GM21737 (cell line): ENCODE measurements around the gene ZDHHC4.

ENCODE experiments used
- ATAC-seq: cut with Tn5 transposase; IDR thresholded peaks from one replicate; pipeline ENCODE4 v1.9.1; 2021; ENCODE audit warnings: mild to moderate bottlenecking, moderate library complexity; ENCODE audit not compliant: unreplicated experiment

Gene ZDHHC4

DNA sequence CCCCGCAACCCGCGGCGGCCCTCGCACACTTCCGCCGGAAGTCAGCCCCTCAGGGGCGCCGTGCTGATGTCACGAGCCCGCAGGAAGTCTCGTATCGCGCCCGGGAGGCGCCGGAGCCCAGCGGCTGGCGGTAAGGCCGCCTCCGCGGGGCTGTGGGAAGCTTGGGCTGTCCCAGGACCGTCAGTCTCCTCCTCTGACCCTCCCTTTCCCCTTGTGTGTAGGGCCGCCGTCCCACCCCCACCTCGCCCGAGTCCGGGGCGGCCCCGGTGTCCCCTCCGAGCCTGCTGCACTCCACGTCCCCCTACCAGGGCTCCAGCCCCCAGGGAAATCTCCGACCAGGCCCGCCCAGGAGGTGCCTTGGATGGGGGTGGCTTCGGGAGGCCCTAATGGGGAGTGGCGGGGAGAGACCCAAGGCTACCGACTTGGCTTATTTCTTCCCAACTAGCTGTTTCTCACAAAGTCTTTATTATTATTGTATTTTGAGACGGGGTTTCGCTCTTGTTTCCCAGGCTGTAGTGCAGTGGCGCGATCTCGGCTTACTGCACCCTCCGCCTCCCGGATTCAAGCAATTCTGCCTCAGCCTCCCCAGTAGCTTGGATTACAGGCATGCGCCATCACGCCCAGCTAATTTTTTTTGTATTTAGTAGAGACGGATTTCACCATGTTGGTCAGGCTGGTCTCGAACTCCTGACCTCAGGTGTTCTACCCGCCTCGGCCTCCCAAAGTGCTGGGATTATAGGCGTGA lies at the start of gene ZDHHC4:
Gene ZDHHC4, plus strand, starts transcription at position 86 of the 745 bp plus-strand sequence. CDS start 3,108 bp downstream, outside the sequence.
- ATAC-seq, result peak; percentile 97

DNA sequence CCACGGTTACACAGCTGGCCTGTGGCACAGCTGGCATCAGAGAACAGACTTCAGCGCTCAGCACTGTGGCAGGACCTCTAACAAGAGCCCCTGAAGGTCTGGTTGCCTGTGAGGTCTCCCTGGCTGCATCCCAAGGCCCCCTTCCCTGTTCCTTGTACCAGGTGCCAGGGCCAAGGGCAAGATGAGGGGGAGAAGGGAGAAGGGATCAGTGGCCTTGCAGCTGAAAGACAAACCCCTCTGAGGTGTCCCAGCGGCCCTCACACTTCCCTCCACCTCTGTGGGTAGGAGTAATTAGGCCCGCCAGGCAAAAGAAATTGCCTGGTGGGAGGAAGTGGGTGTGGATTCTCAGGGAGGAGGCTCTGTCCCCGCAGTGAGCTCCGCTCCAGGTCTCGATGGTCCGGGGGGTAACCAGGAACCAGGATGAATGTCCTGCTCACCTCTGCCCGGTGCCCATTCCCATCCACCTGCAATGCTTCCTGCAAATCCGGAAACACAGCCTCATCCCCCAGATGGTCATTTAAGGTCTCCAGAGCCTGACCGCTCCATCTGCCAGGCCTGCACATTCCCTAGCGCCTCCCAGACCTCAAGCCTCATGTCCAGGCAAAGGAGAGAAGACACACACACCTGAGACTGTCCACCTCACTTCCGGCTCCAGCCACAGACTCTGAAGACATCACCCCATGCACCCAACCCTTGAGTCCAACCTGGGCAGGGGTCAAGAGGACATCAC lies 48.7 kb upstream of the ZDHHC4 start:
- no peak for ATAC-seq

DNA sequence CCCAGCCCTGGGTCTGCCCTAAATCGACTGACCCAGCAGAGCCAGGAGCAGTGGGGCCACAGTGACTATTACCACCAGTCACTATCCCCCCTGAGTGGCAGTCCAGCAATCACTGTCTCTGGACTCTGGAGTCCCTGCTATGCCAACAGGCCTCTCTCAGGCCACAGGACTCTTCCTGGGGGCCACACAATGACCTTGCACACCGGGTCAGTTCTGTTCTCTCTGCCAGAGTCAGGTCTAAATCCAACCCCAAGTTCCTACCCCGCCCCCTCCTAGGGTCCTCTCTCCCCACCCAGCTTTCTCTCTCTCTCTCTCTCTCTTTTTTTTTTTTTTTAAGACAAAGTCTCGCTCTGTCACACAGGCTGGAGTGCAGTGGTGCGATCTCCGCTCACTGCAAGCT lies 47.6 kb upstream of the ZDHHC4 start:
- no peak for ATAC-seq

DNA sequence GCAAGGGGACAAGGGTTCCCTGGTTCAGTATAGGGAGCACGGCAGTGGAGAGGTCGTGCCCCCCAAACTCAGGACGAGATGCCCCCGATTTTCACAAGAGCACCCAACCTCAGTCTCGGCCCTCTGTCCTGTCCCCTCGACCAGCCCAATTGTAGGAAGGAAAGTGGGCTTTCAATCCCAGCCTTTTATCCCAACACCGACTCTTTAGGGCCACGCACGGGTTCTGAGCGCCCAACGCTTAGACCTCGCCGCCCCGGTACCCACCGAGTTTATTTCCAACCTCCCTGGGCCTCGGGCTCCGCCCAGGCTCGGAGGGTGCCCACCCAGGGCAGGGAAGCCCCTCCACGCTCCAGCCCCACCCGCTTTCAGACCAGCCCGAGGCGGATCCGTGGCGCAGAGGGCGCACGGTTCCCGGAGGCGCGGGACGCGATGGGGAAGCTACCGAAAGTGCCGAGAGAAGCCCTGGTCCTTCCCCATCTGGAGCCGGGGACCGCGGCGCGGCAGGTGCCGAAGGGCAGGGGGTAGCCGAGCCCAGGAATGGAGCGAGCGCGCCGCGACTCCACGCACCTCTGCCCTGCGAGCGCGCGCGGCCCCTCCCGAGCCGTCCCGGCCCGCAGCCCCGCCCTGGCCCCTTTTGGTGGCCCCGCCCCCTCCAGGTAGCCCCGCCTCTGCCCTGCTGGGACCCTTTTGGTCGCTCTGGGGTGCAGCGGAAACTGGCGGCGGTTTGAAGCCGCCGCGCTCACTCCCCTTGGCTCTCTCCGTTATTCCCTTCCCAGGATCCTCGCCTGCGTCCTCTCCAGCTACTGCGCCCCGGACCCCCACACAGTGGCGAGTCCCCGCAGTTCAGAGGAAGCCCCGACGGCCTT lies 46.4 kb upstream of the ZDHHC4 start:
- peak; percentile 62 for ATAC-seq

DNA sequence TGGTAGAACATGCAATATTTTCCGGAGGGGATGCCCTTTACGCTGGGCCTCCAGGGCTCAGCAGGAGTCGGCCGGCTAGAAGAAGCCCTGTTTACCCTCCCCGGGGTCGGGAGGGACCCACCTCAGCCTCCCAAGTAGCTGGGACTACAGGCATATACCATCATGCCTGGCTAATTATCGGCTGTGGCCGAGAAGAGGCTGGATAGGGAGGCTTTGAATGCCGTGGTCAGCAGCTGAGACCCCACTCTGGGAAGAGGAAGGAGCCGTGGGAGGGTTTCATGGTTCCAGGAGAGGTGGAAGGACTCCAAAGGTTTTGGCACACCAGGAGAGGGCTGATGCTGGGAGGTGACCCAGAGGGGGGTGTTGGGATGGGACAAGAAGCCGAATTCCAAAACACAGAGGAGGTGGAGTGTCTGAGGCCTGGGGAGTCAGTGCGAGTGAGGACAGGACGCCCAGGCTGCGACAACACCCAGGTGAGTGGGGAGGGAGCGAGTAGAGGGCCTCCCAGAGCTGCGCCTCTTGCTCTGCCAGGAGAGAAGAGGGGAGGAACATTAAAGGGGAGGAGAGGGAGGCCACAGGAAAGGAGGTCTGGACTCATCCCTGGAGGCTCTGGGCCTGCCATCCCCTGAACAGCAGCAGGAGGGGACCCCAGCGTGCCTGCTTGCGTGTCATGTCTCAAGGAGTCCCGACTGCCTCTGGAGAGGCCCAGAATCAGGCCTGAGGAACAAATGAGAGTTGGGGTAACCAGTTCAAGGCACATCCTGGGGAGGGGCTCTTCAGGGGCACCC lies 45.6 kb upstream of the ZDHHC4 start:
- ATAC-seq, result no peak

DNA sequence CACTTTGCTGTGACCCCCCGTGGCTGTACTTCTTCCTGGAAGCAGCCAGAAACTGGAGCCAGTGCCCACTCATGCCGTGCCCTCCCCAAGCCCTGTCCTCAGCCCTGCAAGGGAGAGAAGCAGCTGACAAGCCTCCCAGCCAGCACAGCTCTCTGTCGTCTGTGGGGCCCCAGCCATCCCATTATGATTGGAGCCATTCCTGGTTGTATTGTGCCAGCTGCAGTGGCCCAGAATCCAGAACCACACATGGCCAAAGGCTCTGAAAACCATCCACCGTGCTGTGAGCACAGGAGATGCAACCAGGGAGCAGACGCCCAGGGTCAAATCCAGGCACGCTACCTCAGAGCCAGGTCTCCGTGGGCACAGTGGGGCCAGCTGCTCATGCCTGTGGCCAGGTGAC lies 44.7 kb upstream of the ZDHHC4 start:
- no peak for ATAC-seq

DNA sequence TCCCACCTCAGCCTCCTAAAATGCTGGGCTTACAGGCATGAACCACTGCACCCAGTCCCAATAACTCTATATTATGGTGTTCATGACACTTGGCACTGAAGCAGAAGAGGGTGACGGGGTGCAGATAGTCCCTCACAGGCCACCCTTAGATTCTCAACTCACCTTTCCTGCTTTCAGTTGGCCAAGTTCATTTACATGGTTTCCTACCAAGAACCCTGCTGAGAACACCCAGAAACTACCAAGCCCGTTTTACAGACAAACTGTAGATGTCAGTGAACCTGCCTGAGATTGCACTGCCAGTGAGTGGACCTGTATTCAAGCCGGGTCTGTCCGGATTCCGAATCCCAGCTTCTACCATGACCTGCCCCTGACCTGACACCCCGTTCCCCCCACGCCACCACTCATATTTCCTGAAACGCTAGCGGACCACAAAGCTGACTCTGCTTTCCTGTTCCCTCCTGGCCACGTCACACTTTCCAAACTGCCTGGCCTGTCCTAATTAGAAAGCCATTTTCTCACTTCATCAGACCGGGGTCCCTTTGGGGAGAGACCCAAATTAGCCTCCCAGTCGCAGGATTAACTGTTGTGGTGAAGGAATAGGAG lies 43.3 kb upstream of the ZDHHC4 start:
- ATAC-seq, result no peak

DNA sequence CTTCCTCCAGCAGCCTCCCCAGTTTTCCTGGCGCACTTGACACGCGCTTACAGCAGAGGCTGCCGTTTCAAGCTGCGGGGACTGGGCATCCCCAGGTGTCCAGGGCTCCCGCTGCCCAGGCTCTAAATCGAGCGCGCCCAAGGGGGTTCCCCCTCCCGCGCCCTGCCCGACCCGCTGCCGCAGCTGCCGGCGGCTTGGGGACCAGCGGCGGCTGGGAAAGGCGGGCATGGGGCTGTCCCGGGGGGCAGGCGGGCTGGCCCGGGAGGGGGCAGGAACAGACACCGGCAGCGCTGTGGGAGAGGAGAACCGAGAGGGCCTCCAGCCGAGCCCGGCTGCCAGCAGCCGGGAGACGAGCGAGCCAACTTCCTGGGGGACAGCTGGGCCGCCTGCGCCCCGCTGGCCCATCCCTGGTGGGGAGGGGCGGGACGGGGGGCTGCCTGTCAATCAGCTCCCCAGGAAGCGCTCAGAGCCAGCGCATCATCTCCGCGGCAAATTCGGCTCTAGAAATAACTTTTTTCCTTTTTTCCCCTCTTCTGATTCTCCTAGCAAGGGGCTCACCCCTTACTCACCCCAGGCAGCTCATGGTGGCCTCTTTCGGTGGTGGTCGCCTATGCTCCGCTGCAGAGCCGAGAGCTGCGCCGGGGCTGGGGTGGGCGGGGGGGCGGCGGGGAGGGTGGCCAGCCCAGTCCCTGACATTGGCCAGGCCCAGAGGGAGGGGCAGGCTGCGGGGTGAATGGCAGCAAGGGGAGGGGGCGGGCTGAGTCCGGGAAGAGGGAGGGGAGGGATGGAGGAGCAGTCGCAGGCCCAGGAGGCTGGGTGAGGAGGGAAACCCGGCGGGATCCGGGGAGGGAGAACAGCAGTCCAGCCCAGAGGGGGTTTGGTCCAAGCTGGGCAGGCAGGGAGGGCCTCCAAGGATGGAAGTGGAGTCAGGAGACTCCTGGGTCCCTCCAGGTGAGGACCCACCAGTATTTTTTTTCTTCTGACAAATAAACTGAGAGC lies 40.7 kb upstream of the ZDHHC4 start:
- ATAC-seq, result no peak

DNA sequence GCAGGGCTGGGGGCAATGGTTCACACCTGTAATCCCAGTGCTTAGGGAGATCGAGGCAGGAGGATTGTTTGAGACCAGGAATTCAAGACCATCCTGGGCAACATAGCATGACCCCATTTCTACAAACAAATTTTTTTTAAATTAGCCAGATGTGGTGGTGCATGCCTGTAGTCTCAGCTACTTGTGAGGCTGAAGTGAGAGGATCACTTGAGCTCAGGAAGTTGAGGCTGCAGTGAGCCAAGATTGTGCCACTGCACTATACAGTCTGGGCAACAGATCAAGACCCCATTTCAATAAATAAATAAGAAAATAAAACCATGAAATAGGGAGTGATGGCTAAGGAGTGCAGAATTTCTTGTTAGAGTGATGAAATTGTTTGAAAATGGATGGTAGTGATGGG lies 34.9 kb upstream of the ZDHHC4 start:
- ATAC-seq, result no peak

DNA sequence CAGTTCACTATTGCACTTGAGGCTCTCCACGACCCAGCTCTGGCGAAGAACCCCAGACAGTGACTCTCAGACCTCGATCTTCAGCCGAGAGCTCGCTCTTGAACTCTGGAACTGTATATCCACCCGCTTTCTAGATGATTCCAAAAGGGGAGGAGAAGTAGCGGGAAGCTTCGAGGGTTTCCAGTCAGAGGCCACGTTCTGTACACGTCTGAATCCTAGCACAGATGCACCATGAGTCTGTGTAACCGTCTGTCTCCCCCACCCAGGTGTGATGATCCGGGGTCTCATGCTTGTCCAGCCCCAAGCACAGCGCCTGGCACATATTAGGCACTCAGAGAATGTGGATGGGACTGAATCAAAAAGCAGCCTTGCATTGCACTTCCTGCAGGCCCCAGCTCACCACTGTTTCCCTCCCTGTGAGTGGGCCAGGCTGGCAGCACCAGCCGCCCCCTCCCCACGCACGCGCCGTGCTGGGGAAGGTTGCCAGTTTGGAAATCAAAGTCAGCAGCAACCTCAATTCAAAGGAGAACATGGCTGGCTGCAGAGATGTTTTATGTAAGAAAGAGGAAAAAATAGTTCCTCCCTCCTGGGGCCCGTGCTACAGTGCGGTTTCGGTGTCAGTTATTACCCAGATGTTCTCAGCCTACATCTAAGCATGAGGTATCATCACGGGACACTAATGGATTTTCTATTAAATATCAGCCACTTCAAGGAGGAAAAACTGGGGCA lies 31.7 kb upstream of the ZDHHC4 start:
- ATAC-seq, result peak; percentile 65

DNA sequence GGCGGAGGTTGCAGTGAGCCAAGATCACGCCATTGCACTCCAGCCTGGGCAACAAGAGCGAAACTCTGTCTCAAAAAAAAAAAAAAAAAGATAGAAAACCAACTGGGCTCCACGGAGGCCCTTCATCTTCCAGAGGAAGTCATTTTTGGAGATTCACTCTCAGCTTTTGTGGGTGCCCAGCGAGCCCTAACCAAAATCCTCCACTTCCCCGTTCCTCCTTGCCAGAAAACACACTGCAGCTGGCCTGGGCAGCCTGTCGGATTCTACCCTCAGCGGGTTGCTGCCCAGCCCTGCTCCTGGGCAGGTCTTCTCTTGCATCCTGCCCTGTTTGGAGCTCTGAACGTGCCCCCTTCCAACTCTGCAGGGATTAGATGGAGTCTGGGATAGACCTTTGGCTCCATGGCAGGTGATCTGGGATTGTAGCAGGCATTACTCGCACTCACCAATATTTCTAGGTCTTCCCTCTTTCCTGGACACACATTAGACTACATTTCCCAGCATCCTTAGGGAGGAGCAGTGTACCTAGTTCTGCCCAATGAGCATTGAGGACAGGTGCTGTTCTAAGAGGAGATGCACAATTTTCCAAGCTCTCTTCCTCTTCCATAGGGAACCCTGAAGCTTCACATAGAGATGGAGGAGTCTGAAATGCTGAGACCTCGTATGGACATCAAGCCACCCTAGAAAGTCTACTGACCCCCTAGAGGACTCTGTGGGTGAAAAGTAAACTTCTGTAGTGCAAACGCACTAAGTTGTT lies 30.6 kb upstream of the ZDHHC4 start:
- ATAC-seq, result no peak

DNA sequence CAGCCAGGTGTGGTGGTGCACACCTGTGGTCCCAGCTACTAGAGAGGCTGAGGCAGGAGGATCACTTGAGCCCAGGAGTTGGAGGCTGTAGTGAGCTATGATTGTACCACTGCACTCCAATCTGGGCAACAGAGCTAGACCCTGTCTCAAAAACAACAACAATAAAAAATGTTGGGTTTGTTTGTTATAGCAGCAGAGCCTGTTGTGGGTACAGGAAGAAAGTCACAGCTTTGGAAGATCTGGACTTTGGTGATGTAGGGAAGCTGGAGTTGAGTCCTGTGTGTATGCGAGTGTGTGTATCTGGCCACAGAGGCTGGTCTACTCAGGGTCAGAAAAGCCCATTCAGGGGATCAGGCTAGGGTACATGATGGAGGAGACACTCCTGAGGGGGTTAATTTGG lies 29.9 kb upstream of the ZDHHC4 start:
- no peak for ATAC-seq

DNA sequence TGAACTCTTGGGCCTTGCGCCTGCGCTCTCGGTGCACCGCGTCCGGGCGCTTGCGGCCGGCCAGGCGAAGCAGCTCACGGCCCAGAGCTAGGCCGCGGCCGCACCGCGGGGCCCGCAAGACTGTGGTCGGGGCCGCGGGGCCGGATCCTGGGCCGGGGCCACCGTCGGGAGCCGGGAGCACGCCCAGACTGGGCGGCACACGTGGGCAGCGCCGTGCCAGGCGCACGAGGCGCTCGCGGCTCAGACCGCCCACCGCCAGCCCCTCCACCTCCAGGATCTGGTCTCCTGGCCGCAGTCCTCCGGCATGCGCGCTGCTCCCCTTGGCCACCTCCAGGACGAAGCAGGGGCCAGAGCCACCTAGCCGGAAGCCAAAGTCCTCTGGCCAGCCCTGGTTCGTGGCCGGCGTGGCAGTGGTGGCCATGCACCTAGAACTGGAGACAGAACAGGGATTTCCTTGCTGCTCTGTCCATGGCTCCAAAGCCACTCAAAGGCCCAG lies 26.2 kb upstream of the ZDHHC4 start, which contains the start of gene GRID2IP:
Gene GRID2IP, minus strand, starts transcription at position 446 of the 496 bp plus-strand sequence. Its CDS starts 25 bp downstream, at position 421.
- no peak for ATAC-seq

DNA sequence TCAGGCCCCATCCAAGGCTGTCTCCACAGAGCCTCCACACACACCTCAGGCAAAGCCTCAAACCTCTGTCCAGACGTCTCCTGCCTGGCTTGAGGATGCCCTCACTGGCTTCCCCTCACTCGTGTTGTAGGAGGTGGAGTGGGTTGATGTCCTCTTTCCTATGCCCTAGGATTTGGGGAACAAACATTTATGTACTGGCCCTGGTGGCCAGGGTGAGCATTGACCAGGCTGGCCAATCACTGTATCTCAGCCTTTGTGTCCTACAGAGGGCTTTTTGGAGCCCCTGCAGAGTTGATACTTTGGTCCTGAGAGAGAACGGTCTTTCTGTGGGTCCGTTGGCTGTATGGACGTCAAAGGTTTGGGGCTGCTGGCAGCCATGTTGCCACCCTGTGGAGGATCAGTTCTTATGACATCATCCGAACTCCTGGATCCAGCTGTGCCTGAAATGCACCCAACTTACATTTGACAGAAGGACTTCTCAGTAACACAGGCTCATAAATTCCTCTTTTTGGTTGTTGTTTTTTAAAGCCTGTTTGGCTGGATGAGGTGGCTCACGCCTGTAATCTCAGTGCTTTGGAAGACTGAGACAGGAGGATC lies 23.7 kb upstream of the ZDHHC4 start:
- no peak for ATAC-seq

DNA sequence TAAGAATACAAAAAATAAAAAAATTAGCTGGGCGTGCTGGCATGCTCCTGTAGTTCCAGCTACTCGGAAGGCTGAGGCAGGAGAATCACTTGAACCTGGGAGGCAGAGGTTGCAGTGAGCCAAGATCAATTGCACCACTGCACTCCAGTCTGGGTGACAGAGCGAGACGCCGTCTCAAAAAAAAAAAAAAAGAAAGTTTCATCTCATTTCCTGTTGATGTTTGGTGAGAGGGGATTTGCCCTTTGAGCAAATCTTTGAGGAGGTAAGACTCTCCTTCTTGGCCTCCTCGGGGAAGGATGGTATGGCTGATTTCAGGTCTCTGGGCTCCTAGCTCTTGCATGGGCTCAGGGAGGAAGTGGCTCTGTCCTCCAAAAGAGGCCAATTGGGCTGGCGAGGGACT lies 22.4 kb upstream of the ZDHHC4 start:
- no peak for ATAC-seq

DNA sequence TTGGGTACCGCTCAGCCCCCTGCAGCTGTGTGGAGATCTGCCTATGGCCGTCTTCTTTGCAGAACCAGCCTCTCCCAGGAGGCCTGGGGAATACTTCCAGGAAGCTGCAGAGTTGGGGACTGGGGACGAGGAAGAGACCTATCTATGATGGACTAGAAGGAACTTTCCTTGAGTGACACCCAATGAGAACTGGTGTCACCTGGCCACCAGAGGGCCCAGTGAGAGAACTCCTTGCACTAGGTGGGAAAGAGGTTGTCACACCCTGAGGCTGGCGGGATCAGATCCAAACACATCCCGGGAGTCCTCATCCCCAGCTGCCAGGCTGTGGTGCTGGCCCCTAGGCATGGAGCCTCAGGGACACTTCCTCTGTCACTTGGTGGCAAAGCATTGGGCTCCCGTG lies 21.1 kb upstream of the ZDHHC4 start:
- no peak for ATAC-seq

DNA sequence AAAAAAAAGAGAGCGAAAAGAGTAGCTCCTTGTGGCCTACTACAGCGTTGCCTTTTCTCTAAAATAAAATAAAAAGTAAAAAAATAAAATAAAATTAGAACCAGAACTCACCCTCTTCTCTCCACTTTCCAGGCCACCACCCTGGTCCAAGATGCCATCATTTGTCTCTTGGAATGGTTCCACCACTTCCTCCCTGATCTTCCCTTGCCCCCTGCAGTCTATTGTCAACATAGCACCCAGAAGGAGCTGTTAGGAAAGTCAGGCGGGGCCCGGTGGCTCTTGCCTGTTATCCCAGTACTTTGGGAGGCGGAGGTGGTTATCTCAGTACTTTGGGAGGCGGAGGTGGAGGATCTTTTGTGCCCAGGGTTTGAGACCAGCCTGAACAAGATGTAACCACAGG lies 18.4 kb upstream of the ZDHHC4 start:
- no peak for ATAC-seq
